Panc1 (cell line): ENCODE data around the gene GRID2. TPM values are rescaled to one million over a fixed set of nuclear protein-coding genes. Genes with fewer than 3 reads are reported as not detected.

Source experiments
- ATAC-seq: fragments of 200-7000 bp; cut with Tn5 transposase; 2 replicates; pipeline ENCODE4 v1.9.1; 2020; ENCODE audit warnings: mild to moderate bottlenecking, moderate library complexity
- BruUV-seq: library from RNA; stranded (reverse); fragments of 400-500 nt; replicated peaks from 2 replicates; lab custom pipeline; 2021; lab: Mats Ljungman, UMichigan
- CTCF ChIA-PET: fragments of 300-600 bp; sonication (Branson Sonifier 250); formaldehyde crosslinking; loops from one replicate; lab custom pipeline; 2022; ENCODE audit warnings: antibody characterized with exemption; lab: Charles Lee
- POLR2A ChIA-PET: fragments of 300-600 bp; sonication (Branson Sonifier 250); formaldehyde crosslinking; loops from one replicate; lab custom pipeline; 2022; ENCODE audit warnings: antibody characterized with exemption; lab: Charles Lee
- DNase-seq: peaks from one replicate; pipeline ENCODE4 v3.0.0-alpha.2; 2010; ENCODE audit warnings: low read depth, low spot score
- H3K27ac ChIP-seq: 2 replicates; pipeline ENCODE4 v1.5.1; 2011; ENCODE audit warnings: mild to moderate bottlenecking, low read length, inconsistent platforms
- H3K27me3 ChIP-seq: fragments of 200-500 bp; sonication (Bioruptor generic); 2 replicates; pipeline ENCODE4 v1.6.0; 2014; ENCODE audit warnings: low read length, inconsistent platforms; ENCODE audit not compliant: control insufficient read depth, insufficient read depth
- H3K36me3 ChIP-seq: fragments of 200-500 bp; sonication (Bioruptor generic); 2 replicates; pipeline ENCODE4 v1.5.1; 2014; ENCODE audit warnings: inconsistent platforms, mild to moderate bottlenecking, low read length, moderate library complexity; ENCODE audit not compliant: control insufficient read depth, insufficient read depth
- H3K4me1 ChIP-seq: 2 replicates; pipeline ENCODE4 v1.5.1; 2011; ENCODE audit warnings: inconsistent platforms, mild to moderate bottlenecking, low read length, moderate library complexity; ENCODE audit not compliant: control insufficient read depth, insufficient read depth
- H3K4me3 ChIP-seq, 2 experiments: 2 replicates each; pipeline ENCODE4 v1.5.1; 2011 to 2012; ENCODE audit warnings: low read depth in 2 of 2, low read length in 2 of 2, mild to moderate bottlenecking in 2 of 2, inconsistent platforms in 1 of 2, moderate library complexity in 1 of 2
- H3K9me3 ChIP-seq: fragments of 200-500 bp; sonication (Bioruptor generic); 2 replicates; pipeline ENCODE4 v1.5.1; 2014; ENCODE audit warnings: low read depth, mild to moderate bottlenecking, inconsistent platforms, low read length, moderate library complexity; ENCODE audit not compliant: control insufficient read depth, insufficient read depth
- CTCF ChIP-seq: fragments of 450-650 bp; IDR thresholded peaks from 2 replicates; pipeline ENCODE4 v1.5.1; 2017; ENCODE audit warnings: mild to moderate bottlenecking
- POLR2AphosphoS5 ChIP-seq: IDR thresholded peaks from 2 replicates; pipeline ENCODE4 v1.6.1; 2012; ENCODE audit warnings: mild to moderate bottlenecking, low read depth, low read length, moderate library complexity
- REST ChIP-seq, 2 experiments: IDR thresholded peaks; 2 replicates each; pipeline ENCODE4 v1.6.1; 2011 to 2012; ENCODE audit warnings: low read depth in 2 of 2, control low read depth in 1 of 2, low read length in 1 of 2, mild to moderate bottlenecking in 1 of 2, moderate library complexity in 1 of 2; ENCODE audit not compliant: insufficient read depth in 1 of 2
- SIN3A ChIP-seq: IDR thresholded peaks from 2 replicates; pipeline ENCODE4 v1.6.1; 2012; ENCODE audit warnings: low read depth, mild to moderate bottlenecking, low read length, moderate library complexity, borderline replicate concordance; ENCODE audit not compliant: insufficient read depth
- TCF7L2 ChIP-seq: IDR thresholded peaks from 2 replicates; pipeline ENCODE4 v1.6.1; 2011; ENCODE audit warnings: mild to moderate bottlenecking, low read depth, low read length, inconsistent platforms
- in situ Hi-C: cut with HindIII; loops from 2 replicates; pipeline ENCODE4 v1.10.0; 2016; ENCODE audit warnings: low sequenced_read_pairs, low pct_unique_long_range_greater_than_20kb
- intact Hi-C: fragments of 100-400 bp; cut with micrococcal nuclease; formaldehyde crosslinking; loops from one replicate; pipeline ENCODE4 v1.10.0; 2022; ENCODE audit not compliant: unreplicated experiment
- total RNA-seq: library from RNA; stranded (reverse); gene quantifications from one replicate; pipeline ENCODE4 v1.2.1, GENCODE V29; 2021; ENCODE audit not compliant: unreplicated experiment

GRID2 gene
- total RNA-seq, 1 experiment from 2014 or later: 0.08 TPM

GRCh38 chr4:93016350-93016749 is 712.6 kb downstream of the GRID2 start:
- H3K4me1 ChIP-seq: no peaks in the 10 kb centered on the region
- in situ Hi-C loops: no loop called here
- no peaks in the 10 kb centered on the region; the same call in 1 of the 2 replicates for H3K36me3 ChIP-seq
- no peak for ATAC-seq
- no TSS peak for BruUV-seq
- ChIA-PET CTCF (no interaction called here), POLR2A (no interaction called here)
- H3K27me3 ChIP-seq: no peaks in the 10 kb centered on the region
- H3K27ac ChIP-seq: no peak overlapping the region
- no peak overlapping the region for H3K4me3 ChIP-seq
- no peak for DNase-seq
- intact Hi-C loops: no loop called here
- H3K9me3 ChIP-seq: no peaks in the 10 kb centered on the region
- TF ChIP-seq SIN3A: no peak
- no peak for TF ChIP-seq TCF7L2
- no peak for TF ChIP-seq POLR2AphosphoS5
- TF ChIP-seq CTCF: no peak
- TF ChIP-seq REST (IDR thresholded peaks at IDR 0.05; ENCODE audit: insufficient read depth in 1 of 2, low read depth in 2 of 2, low read length in 1 of 2): no peak

- Histone ChIP-seq H3K36me3 (no peaks in the 10 kb centered on the region; the same call in 1 of the 2 replicates), H3K27ac (no peak overlapping the region), H3K9me3 (no peaks in the 10 kb centered on the region), H3K4me3 (no peak overlapping the region), H3K27me3 (no peaks in the 10 kb centered on the region), H3K4me1 (no peaks in the 10 kb centered on the region)
- in situ Hi-C loops: no loop called here
- no peak for ATAC-seq
- no peak for DNase-seq
- ChIA-PET CTCF (no interaction called here), POLR2A (no interaction called here)
- TF ChIP-seq POLR2AphosphoS5 (no peak), REST (IDR thresholded peaks at IDR 0.05; ENCODE audit: insufficient read depth in 1 of 2, low read depth in 2 of 2, low read length in 1 of 2) (no peak), TCF7L2 (no peak), SIN3A (no peak), CTCF (no peak)
- BruUV-seq: no TSS peak
- intact Hi-C loops: no loop called here
Observed at GRCh38 chr4:93018243-93018642, 714.5 kb downstream of the GRID2 start.
